Left ventricle myocardium inferior (tissue), 1 donor: ENCODE measurements around the gene TANGO2. TPM values are rescaled to one million over a fixed set of nuclear protein-coding genes. Genes with fewer than 3 reads are reported as not detected.

Source experiments
- DNase-seq: peaks from one replicate; pipeline ENCODE4 v3.0.0-alpha.2; 2020
- H3K27ac ChIP-seq: fragments of 200-600 bp; replicated peaks from 2 replicates; pipeline ENCODE4 v1.8.0; 2021
- H3K27me3 ChIP-seq: fragments of 200-600 bp; 2 replicates; pipeline ENCODE4 v1.8.0; 2021; ENCODE audit warnings: low read depth
- H3K36me3 ChIP-seq: fragments of 200-600 bp; 2 replicates; pipeline ENCODE4 v1.8.0; 2021
- H3K4me1 ChIP-seq: fragments of 200-600 bp; 2 replicates; pipeline ENCODE4 v1.8.0; 2021
- H3K4me3 ChIP-seq: fragments of 200-600 bp; 2 replicates; pipeline ENCODE4 v1.8.0; 2021; ENCODE audit warnings: mild to moderate bottlenecking, moderate library complexity
- H3K9me3 ChIP-seq: fragments of 200-600 bp; replicated peaks from 2 replicates; pipeline ENCODE4 v1.8.0; 2021
- intact Hi-C: fragments of 100-400 bp; cut with micrococcal nuclease; formaldehyde crosslinking; loops from one replicate; pipeline ENCODE4 v1.11.0; 2022
- total RNA-seq: library from RNA; stranded (reverse); fragmentation: NEBNext Ultra II Directional; extraction: Animal tissue kit (Norgen Biotek cat#: 25700); gene quantifications from one replicate; pipeline ENCODE4 v1.2.1, GENCODE V29; 2021
- TF ChIP-seq, protein P1 (sequence below): fragments of 200-600 bp; IDR thresholded peaks from 2 replicates; pipeline ENCODE4 v1.8.0; 2021; ENCODE audit warnings: antibody characterized with exemption, mild to moderate bottlenecking, borderline replicate concordance
- donor health status: DM: no; HTN: yes; CAD: no; lungs with severe emphysema.

Gene TANGO2
- total RNA-seq, 1 donor from 2014 or later: 71.7 TPM

DNA sequence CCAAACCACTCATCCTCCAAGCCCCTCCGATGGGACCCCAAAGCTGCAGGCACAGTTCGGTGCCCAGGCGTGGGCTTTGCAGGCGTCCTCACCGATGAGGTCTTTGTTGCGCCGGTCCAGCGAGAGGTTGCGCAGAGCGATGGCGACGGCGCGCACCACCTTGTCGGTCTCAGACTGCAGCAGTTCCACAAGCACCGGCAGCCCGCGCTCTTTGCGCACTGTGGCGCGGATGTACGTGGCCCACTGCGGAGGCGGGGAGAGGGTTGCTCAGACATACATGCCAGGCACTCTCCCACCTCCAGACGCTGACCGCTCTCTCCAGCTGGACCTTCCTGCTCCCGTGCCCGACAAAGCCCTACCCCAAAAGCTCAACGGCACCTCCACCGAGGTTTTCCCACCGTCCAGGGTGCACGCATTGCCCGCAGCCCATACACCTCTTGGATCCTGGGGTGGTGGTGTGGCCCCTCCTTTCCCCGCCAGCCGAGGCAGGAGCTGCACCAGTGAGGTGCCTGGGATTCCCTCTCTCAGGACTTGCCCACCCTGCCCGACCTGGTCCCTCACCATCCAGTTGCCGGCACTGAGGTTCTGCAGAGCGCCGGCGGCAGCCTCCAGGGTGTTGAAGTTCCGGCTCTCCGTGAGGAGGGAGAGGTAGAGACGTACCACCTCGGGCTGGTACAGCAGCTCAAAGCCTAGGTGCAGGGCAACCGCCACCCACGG, 47.2 kb upstream of the TANGO2 start:
- Histone ChIP-seq H3K4me1 (peaks cover 36% of the 10 kb centered on the region), H3K36me3 (peaks cover 69% of the 10 kb centered on the region), H3K27ac (no peak overlapping the region), H3K27me3 (no peaks in the 10 kb centered on the region), H3K9me3 (no peaks in the 10 kb centered on the region), H3K4me3 (no peak overlapping the region)
- intact Hi-C loops: loop anchor here (5.0 kb wide), 1 partner anchor 39 kb away; no protein-coding TSS in a partner anchor
- TF ChIP-seq, protein P1, sequence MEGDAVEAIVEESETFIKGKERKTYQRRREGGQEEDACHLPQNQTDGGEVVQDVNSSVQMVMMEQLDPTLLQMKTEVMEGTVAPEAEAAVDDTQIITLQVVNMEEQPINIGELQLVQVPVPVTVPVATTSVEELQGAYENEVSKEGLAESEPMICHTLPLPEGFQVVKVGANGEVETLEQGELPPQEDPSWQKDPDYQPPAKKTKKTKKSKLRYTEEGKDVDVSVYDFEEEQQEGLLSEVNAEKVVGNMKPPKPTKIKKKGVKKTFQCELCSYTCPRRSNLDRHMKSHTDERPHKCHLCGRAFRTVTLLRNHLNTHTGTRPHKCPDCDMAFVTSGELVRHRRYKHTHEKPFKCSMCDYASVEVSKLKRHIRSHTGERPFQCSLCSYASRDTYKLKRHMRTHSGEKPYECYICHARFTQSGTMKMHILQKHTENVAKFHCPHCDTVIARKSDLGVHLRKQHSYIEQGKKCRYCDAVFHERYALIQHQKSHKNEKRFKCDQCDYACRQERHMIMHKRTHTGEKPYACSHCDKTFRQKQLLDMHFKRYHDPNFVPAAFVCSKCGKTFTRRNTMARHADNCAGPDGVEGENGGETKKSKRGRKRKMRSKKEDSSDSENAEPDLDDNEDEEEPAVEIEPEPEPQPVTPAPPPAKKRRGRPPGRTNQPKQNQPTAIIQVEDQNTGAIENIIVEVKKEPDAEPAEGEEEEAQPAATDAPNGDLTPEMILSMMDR: no peak
- DNase-seq: no peak

DNA sequence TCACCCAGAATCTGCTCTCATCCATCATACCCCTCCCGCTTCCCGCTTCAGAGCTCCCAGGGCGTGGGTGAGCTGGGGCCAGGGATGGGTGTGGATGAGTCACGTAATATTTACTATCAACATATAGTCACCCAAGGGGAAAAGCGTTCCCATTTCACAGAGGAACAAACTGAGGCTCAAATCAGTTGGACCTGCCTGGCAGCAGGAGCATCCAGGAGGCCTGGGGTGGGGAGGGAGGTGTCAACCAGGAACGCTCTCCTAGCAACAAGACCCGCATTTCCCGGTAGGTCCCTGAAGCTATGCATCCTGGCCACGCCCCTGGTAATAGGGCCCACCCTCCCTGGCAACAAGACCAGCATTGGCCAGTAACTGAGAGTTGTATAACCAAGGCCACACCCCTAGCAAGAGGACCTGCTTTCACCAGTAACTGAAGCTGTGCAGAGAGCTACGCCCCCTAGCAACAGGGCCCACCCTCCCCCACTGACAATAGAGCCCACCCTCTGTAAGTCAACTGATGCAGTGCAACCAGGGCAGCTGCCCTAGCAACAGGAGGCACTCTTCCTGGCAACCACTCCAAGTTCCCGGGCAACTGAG, 46.5 kb upstream of the TANGO2 start:
- no peak overlapping the region for H3K4me3 ChIP-seq
- H3K4me1 ChIP-seq: peaks cover 36% of the 10 kb centered on the region
- TF ChIP-seq, protein P1: no peak
- H3K36me3 ChIP-seq: peaks cover 69% of the 10 kb centered on the region
- intact Hi-C loops: loop anchor here (5.0 kb wide), 1 partner anchor 38 kb away; no protein-coding TSS in a partner anchor
- no peak for DNase-seq
- no peaks in the 10 kb centered on the region for H3K27me3 ChIP-seq
- no peaks in the 10 kb centered on the region for H3K9me3 ChIP-seq
- no peak overlapping the region for H3K27ac ChIP-seq

DNA sequence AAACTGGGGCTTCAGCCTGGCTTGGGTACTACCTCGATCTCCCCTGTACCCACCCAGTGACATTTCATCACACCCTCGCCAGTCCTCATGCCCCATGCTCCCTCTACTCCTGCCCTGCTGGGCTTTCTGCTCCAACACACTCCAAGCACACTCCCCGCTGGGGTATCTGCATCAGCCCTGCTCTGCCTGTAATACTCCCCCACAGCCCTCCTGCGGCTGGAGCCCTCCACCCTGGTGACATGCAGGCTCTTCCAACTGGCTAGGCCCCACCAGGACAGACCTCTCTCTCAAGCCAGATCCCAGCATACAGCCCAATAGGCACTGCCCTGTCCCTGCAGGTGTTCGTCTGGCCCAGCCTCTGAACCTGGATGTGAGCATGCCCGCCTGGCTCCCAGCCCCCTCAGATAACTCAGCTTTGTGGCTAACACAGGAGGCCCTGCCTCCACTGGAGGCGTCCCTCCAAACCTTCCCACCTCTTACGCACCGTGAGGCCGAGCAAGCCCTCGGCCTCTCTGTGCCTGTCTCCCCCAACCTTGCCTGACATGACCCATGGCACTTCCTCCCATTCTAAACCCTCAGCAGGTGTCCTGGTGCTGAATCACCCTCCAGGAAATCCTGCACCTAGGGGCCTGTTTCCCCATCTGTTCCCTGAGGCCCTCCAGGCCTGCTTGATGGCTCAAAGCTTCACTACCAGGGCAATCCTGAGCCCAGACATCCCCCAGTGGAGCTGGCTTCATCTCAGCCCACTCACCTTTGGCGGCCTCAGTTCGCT, 45.8 kb upstream of the TANGO2 start:
- no peak for DNase-seq
- Histone ChIP-seq H3K36me3 (peaks cover 69% of the 10 kb centered on the region), H3K9me3 (no peaks in the 10 kb centered on the region), H3K4me1 (peaks cover 36% of the 10 kb centered on the region), H3K27me3 (no peaks in the 10 kb centered on the region), H3K4me3 (no peak overlapping the region), H3K27ac (no peak overlapping the region)
- TF ChIP-seq, protein P1: no peak
- intact Hi-C loops: loop anchor here (5.0 kb wide), 1 partner anchor 37 kb away; no protein-coding TSS in a partner anchor

DNA sequence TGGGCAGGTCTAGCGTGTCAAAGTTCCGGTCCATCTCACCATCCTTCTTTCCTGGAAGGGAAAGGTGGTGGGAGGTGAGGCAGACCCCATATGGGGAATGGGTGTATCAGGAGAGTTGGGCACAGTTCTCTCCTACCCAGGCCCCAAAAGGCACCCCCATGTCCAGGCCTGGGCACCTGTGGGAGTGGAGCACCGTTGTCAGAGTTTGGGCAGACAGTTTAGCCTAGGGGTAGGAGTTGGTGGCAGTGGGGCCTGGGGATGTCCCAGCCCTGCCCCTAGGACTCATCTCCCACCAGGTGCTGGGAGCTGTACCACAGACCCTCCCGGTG, 45.2 kb upstream of the TANGO2 start:
- TF ChIP-seq, protein P1: no peak
- Histone ChIP-seq H3K27me3 (no peaks in the 10 kb centered on the region), H3K4me3 (no peak overlapping the region), H3K4me1 (peaks cover 32% of the 10 kb centered on the region), H3K9me3 (no peaks in the 10 kb centered on the region), H3K27ac (no peak overlapping the region), H3K36me3 (peaks cover 72% of the 10 kb centered on the region)
- intact Hi-C loops: no loop called here
- DNase-seq: no peak

DNA sequence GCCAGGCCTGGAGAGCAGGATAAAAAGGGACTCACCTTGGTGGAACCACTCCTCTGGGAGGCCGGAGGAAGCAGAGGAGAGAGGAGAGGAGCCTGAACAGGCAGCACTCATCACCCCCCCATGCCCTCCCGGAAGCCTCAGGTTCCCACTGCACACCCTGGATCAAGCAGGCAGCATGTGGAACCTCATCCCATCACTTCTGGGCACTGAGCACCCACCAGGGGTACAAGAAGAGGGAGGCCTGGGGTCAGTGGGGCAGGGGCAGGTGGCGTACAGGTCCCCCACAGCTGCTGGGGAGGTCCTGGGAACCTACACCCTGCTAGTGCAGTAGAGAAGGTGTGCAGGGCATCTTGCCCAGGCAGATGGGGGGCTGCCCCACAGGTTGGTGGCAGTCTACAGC, 44.2 kb upstream of the TANGO2 start:
- no peak overlapping the region for H3K4me3 ChIP-seq
- peaks cover 23% of the 10 kb centered on the region for H3K4me1 ChIP-seq
- peaks cover 72% of the 10 kb centered on the region for H3K36me3 ChIP-seq
- no peaks in the 10 kb centered on the region for H3K27me3 ChIP-seq
- TF ChIP-seq, protein P1: no peak
- H3K27ac ChIP-seq: no peak overlapping the region
- DNase-seq: no peak
- intact Hi-C loops: no loop called here
- no peaks in the 10 kb centered on the region for H3K9me3 ChIP-seq
